WTC11 (cell line): ENCODE results near the gene ADCY5. TPM values are rescaled to one million over a fixed set of nuclear protein-coding genes. Genes with fewer than 3 reads are reported as not detected.

Experiments used
- ATAC-seq: fragments of 200-7000 bp; cut with Tn5 transposase; 2 replicates; pipeline ENCODE4 v1.10.0; 2021; ENCODE audit warnings: mild to moderate bottlenecking, moderate library complexity
- CTCF ChIA-PET: fragments of 300-600 bp; sonication (Branson Sonifier 250); formaldehyde crosslinking; loops from one replicate; lab custom pipeline; 2021; ENCODE audit warnings: antibody characterized with exemption; lab: Charles Lee
- POLR2A ChIA-PET: fragments of 350-600 bp; sonication (Branson Sonifier 250); formaldehyde crosslinking; loops from one replicate; lab custom pipeline; 2021; ENCODE audit warnings: antibody characterized with exemption; lab: Charles Lee
- DNase-seq: peaks from one replicate; pipeline ENCODE4 v3.0.0; 2021; ENCODE audit warnings: low spot score
- H3K27ac Mint-ChIP-seq: 2 replicates; pipeline ENCODE4 v1.8.0; 2021; ENCODE audit warnings: mixed read lengths
- H3K27me3 Mint-ChIP-seq: 2 replicates; pipeline ENCODE4 v1.8.0; 2021; ENCODE audit warnings: low read depth, mild to moderate bottlenecking, moderate library complexity, mixed read lengths
- H3K36me3 Mint-ChIP-seq: 2 replicates; pipeline ENCODE4 v1.8.0; 2021; ENCODE audit warnings: mixed read lengths
- H3K4me1 Mint-ChIP-seq: 2 replicates; pipeline ENCODE4 v1.8.0; 2022; ENCODE audit warnings: mixed read lengths
- H3K4me3 Mint-ChIP-seq: 2 replicates; pipeline ENCODE4 v1.8.0; 2021; ENCODE audit warnings: mild to moderate bottlenecking, moderate library complexity, mixed read lengths
- H3K9me3 Mint-ChIP-seq: 2 replicates; pipeline ENCODE4 v1.8.0; 2021; ENCODE audit warnings: mixed read lengths
- ATF1 ChIP-seq: sonication (generic); formaldehyde crosslinking; IDR thresholded peaks from 2 replicates; pipeline ENCODE4 v1.8.1; 2023; ENCODE audit warnings: mild to moderate bottlenecking, moderate library complexity, missing genetic modification reagents
- ATF2 ChIP-seq: sonication (generic); formaldehyde crosslinking; IDR thresholded peaks from 2 replicates; pipeline ENCODE4 v1.8.1; 2022; ENCODE audit warnings: low read depth, missing genetic modification reagents, borderline replicate concordance
- CDX4 ChIP-seq: fragments of 250-450 bp; sonication (Bioruptor Pico); IDR thresholded peaks from 2 replicates; pipeline ENCODE4 v1.9.0; 2021; ENCODE audit warnings: moderate library complexity, mild to moderate bottlenecking, inconsistent platforms, borderline replicate concordance
- ESRRA ChIP-seq: sonication (generic); formaldehyde crosslinking; IDR thresholded peaks from 2 replicates; pipeline ENCODE4 v1.8.1; 2022; ENCODE audit warnings: mild to moderate bottlenecking, missing genetic modification reagents, borderline replicate concordance
- FOXP1 ChIP-seq: sonication (generic); formaldehyde crosslinking; IDR thresholded peaks from 2 replicates; pipeline ENCODE4 v1.8.0; 2022; ENCODE audit warnings: missing genetic modification reagents, mild to moderate bottlenecking, moderate library complexity, borderline replicate concordance
- NFATC4 ChIP-seq: fragments of 250-450 bp; sonication (Bioruptor Pico); IDR thresholded peaks from 2 replicates; pipeline ENCODE4 v1.9.0; 2021; ENCODE audit warnings: mild to moderate bottlenecking
- PRRX2 ChIP-seq: fragments of 250-450 bp; sonication (Bioruptor Pico); IDR thresholded peaks from 2 replicates; pipeline ENCODE4 v1.8.0; 2021; ENCODE audit warnings: mild to moderate bottlenecking
- ZBTB43 ChIP-seq: sonication (generic); formaldehyde crosslinking; IDR thresholded peaks from 2 replicates; pipeline ENCODE4 v1.8.1; 2023; ENCODE audit warnings: mild to moderate bottlenecking, missing genetic modification reagents
- ZNF317 ChIP-seq: sonication (generic); formaldehyde crosslinking; IDR thresholded peaks from 2 replicates; pipeline ENCODE4 v1.8.1; 2023; ENCODE audit warnings: low read depth, mild to moderate bottlenecking, moderate library complexity, missing genetic modification reagents, borderline replicate concordance
- total RNA-seq: library from RNA; stranded (reverse); gene quantifications from 3 replicates; pipeline ENCODE4 v1.2.3, GENCODE V29; 2021
- TF ChIP-seq, protein P1 (sequence below): sonication (generic); formaldehyde crosslinking; IDR thresholded peaks from 2 replicates; pipeline ENCODE4 v1.8.1; 2022; ENCODE audit warnings: mild to moderate bottlenecking, missing genetic modification reagents, moderate library complexity, borderline replicate concordance
- TF ChIP-seq, protein P2 (sequence below): sonication (generic); formaldehyde crosslinking; IDR thresholded peaks from 2 replicates; pipeline ENCODE4 v1.8.1; 2023; ENCODE audit warnings: mild to moderate bottlenecking, missing genetic modification reagents, moderate library complexity
- TF ChIP-seq, protein P3 (sequence below): sonication (generic); formaldehyde crosslinking; IDR thresholded peaks from 2 replicates; pipeline ENCODE4 v1.8.0; 2023; ENCODE audit warnings: mild to moderate bottlenecking, missing genetic modification reagents
- TF ChIP-seq, protein P4 (sequence below): sonication (generic); formaldehyde crosslinking; IDR thresholded peaks from 2 replicates; pipeline ENCODE4 v1.8.0; 2022; ENCODE audit warnings: mild to moderate bottlenecking, missing genetic modification reagents
- TF ChIP-seq, protein P5 (sequence below): sonication (generic); formaldehyde crosslinking; IDR thresholded peaks from 2 replicates; pipeline ENCODE4 v1.8.0; 2022; ENCODE audit warnings: mild to moderate bottlenecking, missing genetic modification reagents

The ADCY5 gene
- total RNA-seq, 1 experiment from 2014 or later, result 23.5 TPM

DNA sequence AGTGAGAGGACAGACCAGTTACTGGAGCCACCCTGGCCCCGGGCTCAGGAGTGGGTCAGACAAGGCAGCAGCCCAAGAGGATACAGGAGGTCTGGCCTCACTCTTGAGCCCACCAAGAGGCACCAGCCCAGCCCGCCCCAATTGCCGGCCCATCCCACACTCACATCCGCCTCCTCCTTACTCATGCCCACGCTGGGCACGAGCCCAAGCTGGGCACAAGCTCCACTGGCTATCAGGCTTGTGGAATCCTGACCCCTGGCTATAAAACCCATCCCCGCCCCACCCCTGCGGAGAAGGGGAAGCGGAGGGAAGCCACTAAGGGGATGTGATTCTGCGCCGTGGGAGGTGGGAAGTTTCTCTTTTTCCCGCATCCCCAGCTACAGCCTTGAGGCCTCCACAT, 25.9 kb downstream of the ADCY5 start:
- POLR2A ChIA-PET, result no interaction called here
- DNase-seq (no peak), ATAC-seq (no peak)
- H3K27me3 Mint-ChIP-seq, result no peaks in the 10 kb centered on the region
- no peaks in the 10 kb centered on the region for H3K36me3 Mint-ChIP-seq
- no peak overlapping the region for H3K27ac Mint-ChIP-seq
- no peak overlapping the region for H3K4me3 Mint-ChIP-seq
- peaks cover 8% of the 10 kb centered on the region for H3K4me1 Mint-ChIP-seq
- TF ChIP-seq ESRRA (no peak), ZNF317 (CRISPR knock-in tag) (no peak), ATF2 (no peak), ZBTB43 (CRISPR knock-in tag) (no peak), PRRX2 (CRISPR knock-in tag) (no peak), ATF1 (CRISPR knock-in tag) (no peak)
- TF ChIP-seq, protein P1, sequence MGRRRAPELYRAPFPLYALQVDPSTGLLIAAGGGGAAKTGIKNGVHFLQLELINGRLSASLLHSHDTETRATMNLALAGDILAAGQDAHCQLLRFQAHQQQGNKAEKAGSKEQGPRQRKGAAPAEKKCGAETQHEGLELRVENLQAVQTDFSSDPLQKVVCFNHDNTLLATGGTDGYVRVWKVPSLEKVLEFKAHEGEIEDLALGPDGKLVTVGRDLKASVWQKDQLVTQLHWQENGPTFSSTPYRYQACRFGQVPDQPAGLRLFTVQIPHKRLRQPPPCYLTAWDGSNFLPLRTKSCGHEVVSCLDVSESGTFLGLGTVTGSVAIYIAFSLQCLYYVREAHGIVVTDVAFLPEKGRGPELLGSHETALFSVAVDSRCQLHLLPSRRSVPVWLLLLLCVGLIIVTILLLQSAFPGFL (CRISPR knock-in tag), result no peak
- TF ChIP-seq, protein P2, sequence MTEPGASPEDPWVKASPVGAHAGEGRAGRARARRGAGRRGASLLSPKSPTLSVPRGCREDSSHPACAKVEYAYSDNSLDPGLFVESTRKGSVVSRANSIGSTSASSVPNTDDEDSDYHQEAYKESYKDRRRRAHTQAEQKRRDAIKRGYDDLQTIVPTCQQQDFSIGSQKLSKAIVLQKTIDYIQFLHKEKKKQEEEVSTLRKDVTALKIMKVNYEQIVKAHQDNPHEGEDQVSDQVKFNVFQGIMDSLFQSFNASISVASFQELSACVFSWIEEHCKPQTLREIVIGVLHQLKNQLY, result no peak
- TF ChIP-seq, protein P3, sequence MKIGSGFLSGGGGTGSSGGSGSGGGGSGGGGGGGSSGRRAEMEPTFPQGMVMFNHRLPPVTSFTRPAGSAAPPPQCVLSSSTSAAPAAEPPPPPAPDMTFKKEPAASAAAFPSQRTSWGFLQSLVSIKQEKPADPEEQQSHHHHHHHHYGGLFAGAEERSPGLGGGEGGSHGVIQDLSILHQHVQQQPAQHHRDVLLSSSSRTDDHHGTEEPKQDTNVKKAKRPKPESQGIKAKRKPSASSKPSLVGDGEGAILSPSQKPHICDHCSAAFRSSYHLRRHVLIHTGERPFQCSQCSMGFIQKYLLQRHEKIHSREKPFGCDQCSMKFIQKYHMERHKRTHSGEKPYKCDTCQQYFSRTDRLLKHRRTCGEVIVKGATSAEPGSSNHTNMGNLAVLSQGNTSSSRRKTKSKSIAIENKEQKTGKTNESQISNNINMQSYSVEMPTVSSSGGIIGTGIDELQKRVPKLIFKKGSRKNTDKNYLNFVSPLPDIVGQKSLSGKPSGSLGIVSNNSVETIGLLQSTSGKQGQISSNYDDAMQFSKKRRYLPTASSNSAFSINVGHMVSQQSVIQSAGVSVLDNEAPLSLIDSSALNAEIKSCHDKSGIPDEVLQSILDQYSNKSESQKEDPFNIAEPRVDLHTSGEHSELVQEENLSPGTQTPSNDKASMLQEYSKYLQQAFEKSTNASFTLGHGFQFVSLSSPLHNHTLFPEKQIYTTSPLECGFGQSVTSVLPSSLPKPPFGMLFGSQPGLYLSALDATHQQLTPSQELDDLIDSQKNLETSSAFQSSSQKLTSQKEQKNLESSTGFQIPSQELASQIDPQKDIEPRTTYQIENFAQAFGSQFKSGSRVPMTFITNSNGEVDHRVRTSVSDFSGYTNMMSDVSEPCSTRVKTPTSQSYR (CRISPR knock-in tag), result no peak
- H3K9me3 Mint-ChIP-seq, result no peaks in the 10 kb centered on the region
- CTCF ChIA-PET, result interaction anchor here (0.7 to 2.5 kb wide), 13 partner anchors 11 to 219 kb away, joined by 3 to 26 read pairs (median 4); partner anchors contain the start of gene ADCY5

- H3K27me3 Mint-ChIP-seq, result no peaks in the 10 kb centered on the region
- H3K4me3 Mint-ChIP-seq, result no peak overlapping the region
- peaks cover 9% of the 10 kb centered on the region for H3K4me1 Mint-ChIP-seq
- DNase-seq (peak; percentile 39), ATAC-seq (peak; percentile 76)
- ChIA-PET CTCF (interaction anchor here (0.7 to 2.5 kb wide), 15 partner anchors 10 to 220 kb away, joined by 3 to 26 read pairs (median 4); partner anchors contain the start of gene ADCY5), POLR2A (no interaction called here)
- no peaks in the 10 kb centered on the region for H3K36me3 Mint-ChIP-seq
- TF ChIP-seq, protein P4, sequence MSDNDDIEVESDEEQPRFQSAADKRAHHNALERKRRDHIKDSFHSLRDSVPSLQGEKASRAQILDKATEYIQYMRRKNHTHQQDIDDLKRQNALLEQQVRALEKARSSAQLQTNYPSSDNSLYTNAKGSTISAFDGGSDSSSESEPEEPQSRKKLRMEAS (CRISPR knock-in tag), result no peak
- no peak for TF ChIP-seq NFATC4 (CRISPR knock-in tag)
- TF ChIP-seq FOXP1 (CRISPR knock-in tag), result no peak
- no peak for TF ChIP-seq CDX4
- TF ChIP-seq, protein P5, sequence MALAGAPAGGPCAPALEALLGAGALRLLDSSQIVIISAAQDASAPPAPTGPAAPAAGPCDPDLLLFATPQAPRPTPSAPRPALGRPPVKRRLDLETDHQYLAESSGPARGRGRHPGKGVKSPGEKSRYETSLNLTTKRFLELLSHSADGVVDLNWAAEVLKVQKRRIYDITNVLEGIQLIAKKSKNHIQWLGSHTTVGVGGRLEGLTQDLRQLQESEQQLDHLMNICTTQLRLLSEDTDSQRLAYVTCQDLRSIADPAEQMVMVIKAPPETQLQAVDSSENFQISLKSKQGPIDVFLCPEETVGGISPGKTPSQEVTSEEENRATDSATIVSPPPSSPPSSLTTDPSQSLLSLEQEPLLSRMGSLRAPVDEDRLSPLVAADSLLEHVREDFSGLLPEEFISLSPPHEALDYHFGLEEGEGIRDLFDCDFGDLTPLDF (CRISPR knock-in tag), result no peak
- H3K27ac Mint-ChIP-seq, result no peak overlapping the region
- no peaks in the 10 kb centered on the region for H3K9me3 Mint-ChIP-seq
Observed at GRCh38 chr3:123422457-123422856, 26.4 kb downstream of the ADCY5 start.
